ENCODE data around the gene IP6K3. TPM values are rescaled to one million over a fixed set of nuclear protein-coding genes. Genes with fewer than 3 reads are reported as not detected.
A peak's percentile ranks its signal among the peaks of the same experiment; 100 is the strongest.

Gene IP6K3
- total and polyA plus RNA-seq, 11 donors, result 11.7 to 72.4 (median 30.8) TPM

DNA sequence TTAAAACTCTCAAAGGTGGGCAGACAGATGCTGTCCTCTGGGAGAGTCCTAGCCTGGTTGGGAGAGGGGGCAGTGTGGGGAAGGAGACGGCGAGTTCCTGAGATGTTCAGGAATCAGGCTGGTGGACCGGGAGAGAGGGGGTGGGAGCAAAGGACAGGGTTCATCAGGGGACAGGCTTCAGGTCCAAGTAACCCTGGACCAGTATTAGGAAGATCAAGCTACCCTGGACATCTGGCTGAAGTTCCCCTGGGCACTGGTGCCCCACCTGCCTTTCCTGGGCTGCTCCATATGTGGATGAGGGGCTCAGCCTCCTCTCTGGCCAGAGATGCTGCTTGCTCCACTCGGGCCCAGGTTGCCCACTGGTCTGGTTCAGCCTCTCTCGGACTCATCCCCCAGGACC lies 1.1 kb upstream of the IP6K3 start:
- DNase-seq (no peak), ATAC-seq (no peak)
- no peaks in the 10 kb centered on the region for H3K36me3 ChIP-seq
- 78 to 90% (median 87%) methylated on average over 5 of the region's 5 CpGs for WGBS, 4 donors
- peaks cover 0 to 37% (median 12%) of the 10 kb centered on the region in 12 donors for H3K4me1 ChIP-seq
- H3K4me3 ChIP-seq, result no peak overlapping the region
- H3K27ac ChIP-seq, result peak overlapping the region in 3 of 12 donors; percentile 89 to 94 (median 92)
- no peak for TF ChIP-seq POLR2A (IDR thresholded peaks at IDR 0.05)
- TF ChIP-seq, protein P1, sequence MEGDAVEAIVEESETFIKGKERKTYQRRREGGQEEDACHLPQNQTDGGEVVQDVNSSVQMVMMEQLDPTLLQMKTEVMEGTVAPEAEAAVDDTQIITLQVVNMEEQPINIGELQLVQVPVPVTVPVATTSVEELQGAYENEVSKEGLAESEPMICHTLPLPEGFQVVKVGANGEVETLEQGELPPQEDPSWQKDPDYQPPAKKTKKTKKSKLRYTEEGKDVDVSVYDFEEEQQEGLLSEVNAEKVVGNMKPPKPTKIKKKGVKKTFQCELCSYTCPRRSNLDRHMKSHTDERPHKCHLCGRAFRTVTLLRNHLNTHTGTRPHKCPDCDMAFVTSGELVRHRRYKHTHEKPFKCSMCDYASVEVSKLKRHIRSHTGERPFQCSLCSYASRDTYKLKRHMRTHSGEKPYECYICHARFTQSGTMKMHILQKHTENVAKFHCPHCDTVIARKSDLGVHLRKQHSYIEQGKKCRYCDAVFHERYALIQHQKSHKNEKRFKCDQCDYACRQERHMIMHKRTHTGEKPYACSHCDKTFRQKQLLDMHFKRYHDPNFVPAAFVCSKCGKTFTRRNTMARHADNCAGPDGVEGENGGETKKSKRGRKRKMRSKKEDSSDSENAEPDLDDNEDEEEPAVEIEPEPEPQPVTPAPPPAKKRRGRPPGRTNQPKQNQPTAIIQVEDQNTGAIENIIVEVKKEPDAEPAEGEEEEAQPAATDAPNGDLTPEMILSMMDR (IDR thresholded peaks at IDR 0.05), result no peak
- peaks cover 0 to 2% (median 0%) of the 10 kb centered on the region in 9 donors for H3K27me3 ChIP-seq
- H3K9me3 ChIP-seq, result no peaks in the 10 kb centered on the region
- intact Hi-C loops (cut with DNase I), result loop anchor here in 1 of 10 donors (2.0 kb wide), 1 partner anchor 19 kb away; no protein-coding TSS in a partner anchor

DNA sequence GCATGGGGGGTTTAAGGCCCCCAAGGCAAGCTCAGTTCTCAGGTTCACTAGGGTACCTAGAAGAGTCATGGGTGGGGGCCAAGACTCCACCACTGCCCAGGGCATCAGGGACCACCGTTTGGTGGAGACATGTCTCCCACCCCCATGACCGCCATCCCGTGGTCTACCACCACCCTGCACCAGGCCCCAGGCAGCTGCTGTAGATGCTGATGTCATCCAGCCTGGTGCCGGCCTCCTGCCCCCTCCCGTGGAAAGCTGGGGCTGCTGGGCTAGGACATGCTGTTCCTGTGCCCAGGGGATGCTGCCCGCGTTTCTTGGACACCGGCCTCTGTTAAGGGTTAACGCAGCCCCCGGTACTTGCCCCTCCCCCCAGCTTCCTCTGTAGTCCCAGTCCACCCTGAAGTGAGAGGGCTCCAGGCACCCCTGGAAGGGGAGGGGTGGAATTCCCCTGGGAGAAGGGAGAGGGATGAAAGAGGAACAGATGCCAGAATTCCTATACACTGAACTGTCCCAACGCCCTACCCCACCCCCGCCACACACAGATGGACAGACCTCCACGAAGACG lies 587 bp downstream of the IP6K3 start:
- peak; percentile 74 to 87 (median 82) for ATAC-seq
- Histone ChIP-seq H3K9me3 (no peaks in the 10 kb centered on the region), H3K4me1 (peaks cover 0 to 49% (median 17%) of the 10 kb centered on the region in 12 donors), H3K27ac (peak overlapping the region; percentile 74 to 99 (median 92)), H3K4me3 (peak overlapping the region; percentile 42 to 80 (median 57)), H3K27me3 (peaks cover 0 to 5% (median 0%) of the 10 kb centered on the region in 9 donors), H3K36me3 (peaks cover 0 to 2% (median 0%) of the 10 kb centered on the region in 9 donors)
- WGBS, 4 donors, result 16 to 18% (median 17%) methylated on average over 9 to 14 of the region's 14 CpGs
- intact Hi-C loops (cut with DNase I), result loop anchor here in 1 of 10 donors (1.0 to 2.0 kb wide), 2 partner anchors 17 to 35 kb away; partner anchors contain the start of gene UQCC2
- peak; percentile 56 to 94 (median 83) for DNase-seq
- TF ChIP-seq, protein P1 (IDR thresholded peaks at IDR 0.05), result peak in 3 of 12 donors; percentile 6 to 9 (median 7)
- peak in 1 of 2 donors; percentile 35 for TF ChIP-seq POLR2A (IDR thresholded peaks at IDR 0.05)

DNA sequence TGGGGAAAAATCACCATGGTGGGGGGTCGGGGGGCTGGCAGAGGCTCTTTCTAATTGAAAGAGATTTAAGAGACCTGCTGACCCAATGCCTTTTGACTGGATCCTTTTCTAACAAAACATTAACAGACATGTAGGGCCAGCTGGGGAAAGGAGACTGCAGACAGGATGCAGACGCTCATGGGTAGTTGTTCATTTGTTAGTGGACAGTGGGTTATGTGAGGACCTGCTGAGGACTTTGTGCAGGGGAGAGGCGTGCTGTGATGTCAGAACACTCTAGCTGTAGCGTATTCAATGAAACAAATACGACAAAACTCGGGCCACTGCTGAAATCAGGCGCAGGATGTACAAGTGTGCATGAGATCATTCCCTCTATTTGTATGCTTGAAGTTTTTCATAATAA lies 1.2 kb downstream of the IP6K3 start:
- Histone ChIP-seq H3K4me3 (peak overlapping the region; percentile 42 to 80 (median 57)), H3K27me3 (peaks cover 0 to 5% (median 0%) of the 10 kb centered on the region in 9 donors), H3K9me3 (no peaks in the 10 kb centered on the region), H3K36me3 (peaks cover 0 to 7% (median 0%) of the 10 kb centered on the region in 9 donors), H3K4me1 (peaks cover 0 to 55% (median 21%) of the 10 kb centered on the region in 12 donors), H3K27ac (peak overlapping the region; percentile 74 to 99 (median 92))
- 52 to 63% (median 57%) methylated on average over 7 of the region's 7 CpGs for WGBS, 4 donors
- DNase-seq, result no peak
- intact Hi-C loops (cut with DNase I), result loop anchor here in 1 of 10 donors (2.0 kb wide), 1 partner anchor 35 kb away; the partner anchor contains the start of gene UQCC2
- TF ChIP-seq, protein P1 (IDR thresholded peaks at IDR 0.05), result no peak
- no peak for TF ChIP-seq POLR2A (IDR thresholded peaks at IDR 0.05)
- peak in 1 of 4 donors; percentile 3 for ATAC-seq

DNA sequence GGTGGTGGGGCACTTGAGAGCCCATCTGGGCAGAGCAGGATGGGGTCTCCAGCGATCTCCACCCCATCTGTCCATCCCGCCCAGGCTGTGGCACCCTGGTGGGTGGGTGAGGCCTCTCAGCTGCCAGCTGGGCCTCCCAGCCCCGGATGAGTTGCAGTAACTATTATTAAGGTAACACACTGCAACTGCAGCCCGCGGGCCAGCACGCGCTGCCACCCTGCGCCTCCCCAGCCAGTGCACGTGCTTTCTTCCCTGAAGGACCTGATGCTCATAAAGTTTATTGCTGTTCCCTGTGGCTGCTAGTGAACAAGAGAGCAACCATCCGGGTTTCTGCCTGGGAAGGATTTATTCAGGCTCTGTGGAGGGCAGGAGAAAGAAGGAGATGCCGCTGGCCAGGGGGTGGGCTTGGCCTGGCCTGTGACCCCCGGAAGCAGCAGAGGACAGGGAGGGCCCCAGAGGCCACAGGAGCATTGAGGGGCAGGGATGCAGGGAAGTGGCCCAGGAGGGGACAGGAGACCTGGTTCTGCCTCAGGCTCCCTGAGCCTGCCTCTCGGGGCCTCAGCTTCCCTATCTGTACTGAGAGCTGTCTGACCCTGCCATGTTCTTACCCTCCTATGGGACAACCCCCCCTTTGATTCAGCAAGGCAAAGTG lies 1.7 kb downstream of the IP6K3 start:
- ATAC-seq, result peak in 3 of 4 donors; percentile 2 to 30 (median 8)
- DNase-seq, result peak in 1 of 5 donors; percentile 40
- 48 to 69% (median 54%) methylated on average over 7 to 13 of the region's 13 CpGs for WGBS, 4 donors
- H3K9me3 ChIP-seq, result no peaks in the 10 kb centered on the region
- H3K36me3 ChIP-seq, result peaks cover 0 to 7% (median 0%) of the 10 kb centered on the region in 9 donors
- peak overlapping the region in 11 of 12 donors; percentile 42 to 80 (median 57) for H3K4me3 ChIP-seq
- H3K4me1 ChIP-seq, result peaks cover 0 to 60% (median 21%) of the 10 kb centered on the region in 12 donors
- intact Hi-C loops (cut with DNase I), result loop anchor here in 1 of 10 donors (1.0 to 5.0 kb wide), 3 partner anchors 17 to 158 kb away; partner anchors contain the start of gene UQCC2
- peaks cover 0 to 5% (median 0%) of the 10 kb centered on the region in 9 donors for H3K27me3 ChIP-seq
- TF ChIP-seq, protein P1 (IDR thresholded peaks at IDR 0.05), result no peak
- no peak for TF ChIP-seq POLR2A (IDR thresholded peaks at IDR 0.05)
- H3K27ac ChIP-seq, result peak overlapping the region; percentile 74 to 99 (median 92)

All from heart left ventricle (tissue), 16 donors.